Esophagus (tissue), 2 donors: Measurements from ENCODE around the gene ADAMTS20. TPM values are rescaled to one million over a fixed set of nuclear protein-coding genes. Genes with fewer than 3 reads are reported as not detected.

Experiments
- H3K27ac ChIP-seq, 2 donors: one replicate each; pipeline ENCODE4 v1.5.1; 2013; ENCODE audit warnings: low read depth in 2 of 2, mild to moderate bottlenecking in 2 of 2, inconsistent platforms in 1 of 2, low read length in 1 of 2, moderate library complexity in 1 of 2
- H3K27me3 ChIP-seq, 2 donors: one replicate each; pipeline ENCODE4 v1.6.1; 2013; ENCODE audit warnings: low read length in 2 of 2, control low read depth in 1 of 2, mild to moderate bottlenecking in 1 of 2; ENCODE audit not compliant: insufficient read depth in 2 of 2, control insufficient read depth in 1 of 2
- H3K36me3 ChIP-seq, 2 donors: one replicate each; pipeline ENCODE4 v1.6.1; 2013; ENCODE audit warnings: low read length in 1 of 2; ENCODE audit not compliant: control insufficient read depth in 2 of 2, insufficient read depth in 2 of 2
- H3K4me1 ChIP-seq, 2 donors: one replicate each; pipeline ENCODE4 v1.6.1; 2013; ENCODE audit warnings: low read length in 1 of 2; ENCODE audit not compliant: control insufficient read depth in 2 of 2, insufficient read depth in 2 of 2
- H3K4me3 ChIP-seq, 2 donors: one replicate each; pipeline ENCODE4 v1.5.1; 2013; ENCODE audit warnings: low read length in 2 of 2, mild to moderate bottlenecking in 2 of 2, low read depth in 1 of 2, moderate library complexity in 1 of 2
- H3K9me3 ChIP-seq, 2 donors: one replicate each; pipeline ENCODE4 v1.6.1; 2013; ENCODE audit warnings: mild to moderate bottlenecking in 2 of 2, low read depth in 1 of 2, low read length in 1 of 2, moderate library complexity in 1 of 2; ENCODE audit not compliant: control insufficient read depth in 2 of 2, insufficient read depth in 1 of 2
- WGBS, 2 donors: extraction: QIAGEN DNeasy Blood & Tissue Kit; methylation state at CpG; one replicate each; pipeline ENCODE4 v1.1.7; 2013; 5-methylcytosine and 5-hydroxymethylcytosine counted together
- polyA plus RNA-seq, 2 donors: library from polyadenylated mRNA; stranded (reverse); fragments of 200-250 nt; gene quantifications; one replicate each; pipeline ENCODE4 v1.2.3, GENCODE V29; 2013
- donor health status: healthy with polysubstance abuse.
- donor health status: Bipolar disorder and iron deficiency.

ADAMTS20 gene
- polyA plus RNA-seq, 2 donors = not detected

GRCh38 chr12:43436597-43436996, 115.4 kb downstream of the ADAMTS20 start:
- H3K27ac ChIP-seq = no peak overlapping the region
- WGBS, 2 donors = 71 to 81% methylated on average over 4 of the region's 4 CpGs
- H3K9me3 ChIP-seq = no peaks in the 10 kb centered on the region
- H3K4me1 ChIP-seq = no peaks in the 10 kb centered on the region
- H3K4me3 ChIP-seq = no peak overlapping the region
- H3K27me3 ChIP-seq = no peaks in the 10 kb centered on the region
- no peaks in the 10 kb centered on the region for H3K36me3 ChIP-seq

GRCh38 chr12:43434614-43435013, 117.4 kb downstream of the ADAMTS20 start:
- WGBS, 2 donors = 37 to 63% methylated on average over 2 of the region's 2 CpGs
- Histone ChIP-seq H3K4me3 (no peak overlapping the region), H3K27me3 (no peaks in the 10 kb centered on the region), H3K9me3 (no peaks in the 10 kb centered on the region), H3K27ac (no peak overlapping the region), H3K36me3 (no peaks in the 10 kb centered on the region), H3K4me1 (no peaks in the 10 kb centered on the region)

DNA sequence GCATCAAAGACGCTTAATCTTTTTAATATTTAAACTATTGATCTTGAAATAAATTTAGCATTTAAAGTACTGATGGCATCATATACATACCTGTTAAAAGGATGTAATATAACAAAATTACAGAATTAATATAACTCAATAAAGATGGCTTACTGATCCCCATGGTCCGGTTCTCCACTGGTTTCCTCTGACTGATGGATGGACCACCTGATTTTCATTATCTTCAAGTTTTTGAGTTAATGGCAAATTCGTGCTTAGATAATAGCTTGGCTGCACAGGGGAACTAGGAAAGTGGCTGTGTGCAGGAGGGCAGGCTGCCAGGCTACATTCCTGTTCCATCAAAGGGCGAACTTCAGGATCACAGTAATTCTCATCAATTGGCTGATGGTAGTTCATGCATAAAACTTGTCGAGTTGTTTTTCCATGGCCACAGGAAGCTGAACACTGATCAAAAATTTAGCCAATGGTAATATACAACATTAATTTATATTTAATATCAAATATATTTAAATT, 123.9 kb downstream of the ADAMTS20 start:
- H3K4me3 ChIP-seq = no peak overlapping the region
- H3K27ac ChIP-seq = no peak overlapping the region
- H3K36me3 ChIP-seq = no peaks in the 10 kb centered on the region
- H3K4me1 ChIP-seq = no peaks in the 10 kb centered on the region
- no peaks in the 10 kb centered on the region for H3K9me3 ChIP-seq
- no peaks in the 10 kb centered on the region for H3K27me3 ChIP-seq
- WGBS, 2 donors = 56 to 65% methylated on average over 5 of the region's 5 CpGs

DNA sequence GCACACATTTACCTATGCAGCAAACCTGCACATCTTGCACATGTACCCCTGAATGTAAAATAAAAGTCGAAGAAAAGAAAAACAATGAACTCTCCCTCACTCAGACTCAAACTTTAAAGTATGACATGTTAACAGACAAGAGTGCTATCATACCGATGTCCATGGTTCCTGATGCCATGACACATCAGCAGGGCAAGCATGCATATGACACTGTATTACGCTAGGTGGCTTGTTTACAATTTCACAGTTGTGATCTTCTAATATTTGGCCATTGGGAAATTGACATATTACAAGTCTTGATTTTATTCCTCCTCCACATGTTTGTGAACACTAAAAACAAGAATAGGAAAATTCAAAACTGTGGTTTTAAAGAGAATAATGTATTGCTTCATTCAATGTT, 126.6 kb downstream of the ADAMTS20 start:
- Histone ChIP-seq H3K27me3 (no peaks in the 10 kb centered on the region), H3K36me3 (no peaks in the 10 kb centered on the region), H3K27ac (no peak overlapping the region), H3K4me3 (no peak overlapping the region), H3K9me3 (no peaks in the 10 kb centered on the region), H3K4me1 (no peaks in the 10 kb centered on the region)
- WGBS, 2 donors = 89% methylated on average over 3 of the region's 3 CpGs

- no peak overlapping the region for H3K4me3 ChIP-seq
- no peaks in the 10 kb centered on the region for H3K27me3 ChIP-seq
Observed at GRCh38 chr12:43416981-43417380, 135.0 kb downstream of the ADAMTS20 start.

GRCh38 chr12:43407816-43408645, 144.0 kb downstream of the ADAMTS20 start:
- H3K27ac ChIP-seq = no peak overlapping the region
- no peak overlapping the region for H3K4me3 ChIP-seq
- no peaks in the 10 kb centered on the region for H3K36me3 ChIP-seq
- no peaks in the 10 kb centered on the region for H3K9me3 ChIP-seq
- H3K4me1 ChIP-seq = no peaks in the 10 kb centered on the region
- 42 to 54% methylated on average over 1 of the region's 1 CpG for WGBS, 2 donors
- H3K27me3 ChIP-seq = no peaks in the 10 kb centered on the region

More at GRCh38 chr12:43416981-43417380, 135.0 kb downstream of the ADAMTS20 start:
- Histone ChIP-seq H3K27ac (no peak overlapping the region), H3K9me3 (no peaks in the 10 kb centered on the region), H3K4me1 (no peaks in the 10 kb centered on the region), H3K36me3 (no peaks in the 10 kb centered on the region)

- no peak overlapping the region for H3K4me3 ChIP-seq
- H3K36me3 ChIP-seq = no peaks in the 10 kb centered on the region
- no peaks in the 10 kb centered on the region for H3K27me3 ChIP-seq
- H3K9me3 ChIP-seq = no peaks in the 10 kb centered on the region
- 93% methylated on average over 1 of the region's 1 CpG for WGBS, 2 donors
- no peak overlapping the region for H3K27ac ChIP-seq
- no peaks in the 10 kb centered on the region for H3K4me1 ChIP-seq
Observed at GRCh38 chr12:43406801-43407200, 145.2 kb downstream of the ADAMTS20 start.

GRCh38 chr12:43402436-43402835, 149.6 kb downstream of the ADAMTS20 start:
- H3K4me3 ChIP-seq = no peak overlapping the region
- H3K27me3 ChIP-seq = no peaks in the 10 kb centered on the region
- no peak overlapping the region for H3K27ac ChIP-seq
- no peaks in the 10 kb centered on the region for H3K9me3 ChIP-seq
- H3K36me3 ChIP-seq = no peaks in the 10 kb centered on the region
- no peaks in the 10 kb centered on the region for H3K4me1 ChIP-seq

GRCh38 chr12:43401096-43401495, 150.9 kb downstream of the ADAMTS20 start:
- no peaks in the 10 kb centered on the region for H3K36me3 ChIP-seq
- H3K27ac ChIP-seq = no peak overlapping the region
- no peaks in the 10 kb centered on the region for H3K27me3 ChIP-seq
- 12 to 20% methylated on average over 1 of the region's 1 CpG for WGBS, 2 donors
- H3K9me3 ChIP-seq = no peaks in the 10 kb centered on the region
- no peak overlapping the region for H3K4me3 ChIP-seq
- H3K4me1 ChIP-seq = no peaks in the 10 kb centered on the region

GRCh38 chr12:43396671-43397070, 155.3 kb downstream of the ADAMTS20 start:
- Histone ChIP-seq H3K4me1 (no peaks in the 10 kb centered on the region), H3K36me3 (no peaks in the 10 kb centered on the region), H3K9me3 (no peaks in the 10 kb centered on the region), H3K27me3 (no peaks in the 10 kb centered on the region), H3K27ac (no peak overlapping the region), H3K4me3 (no peak overlapping the region)
- WGBS, 2 donors = 72 to 81% methylated on average over 5 of the region's 5 CpGs
